AG04450 (cell line): ENCODE data around the gene PIGL. TPM values are rescaled to one million over a fixed set of nuclear protein-coding genes. Genes with fewer than 3 reads are reported as not detected.

Experiments
- CTCF ChIA-PET: fragments of 300-600, 350-600 bp; formaldehyde crosslinking; extraction: SDS; loops from one replicate; lab custom pipeline; 2022; ENCODE audit warnings: antibody characterized with exemption, inconsistent platforms; lab: Charles Lee
- POLR2A ChIA-PET: fragments of 350-600 bp; formaldehyde crosslinking; extraction: SDS; loops from one replicate; lab custom pipeline; 2021; ENCODE audit warnings: antibody characterized with exemption, inconsistent platforms; lab: Yijun Ruan, JAX
- DNase-seq: peaks from one replicate; pipeline ENCODE4 v3.0.0-alpha.2; 2011; ENCODE audit warnings: low read depth, low spot score
- H3K27ac ChIP-seq: one replicate; pipeline ENCODE4 v1.5.1; 2012; ENCODE audit warnings: low read depth, low read length, control low read depth
- H3K27me3 ChIP-seq: one replicate; pipeline ENCODE4 v1.6.0; 2012; ENCODE audit warnings: low read length; ENCODE audit not compliant: control insufficient read depth, insufficient read depth
- H3K4me3 ChIP-seq: 2 replicates; pipeline ENCODE4 v1.5.1; 2011; ENCODE audit warnings: mild to moderate bottlenecking, low read depth, low read length, control low read depth
- H3K9me3 ChIP-seq: 2 replicates; pipeline ENCODE4 v1.5.1; 2012; ENCODE audit warnings: low read length; ENCODE audit not compliant: control insufficient read depth, insufficient read depth
- polyA plus RNA-seq: library from polyadenylated mRNA; depleted of rRNA; stranded (reverse); fragments of >200 nt; gene quantifications from 2 replicates; pipeline ENCODE4 v1.2.3, GENCODE V29; 2011; rRNA removed
- small RNA-seq: library from RNA; depleted of rRNA; stranded (forward); fragments of <200 nt; gene quantifications from one replicate; pipeline ENCODE3, GENCODE V24; 2012; ENCODE audit warnings: low read depth; ENCODE audit not compliant: insufficient read length
- TF ChIP-seq, protein P1 (sequence below): IDR thresholded peaks from 2 replicates; pipeline ENCODE4 v1.5.1; 2011; ENCODE audit warnings: low read depth, low read length, control low read depth, inconsistent platforms

The PIGL gene
- polyA plus RNA-seq, 1 experiment: 16.5 TPM

DNA sequence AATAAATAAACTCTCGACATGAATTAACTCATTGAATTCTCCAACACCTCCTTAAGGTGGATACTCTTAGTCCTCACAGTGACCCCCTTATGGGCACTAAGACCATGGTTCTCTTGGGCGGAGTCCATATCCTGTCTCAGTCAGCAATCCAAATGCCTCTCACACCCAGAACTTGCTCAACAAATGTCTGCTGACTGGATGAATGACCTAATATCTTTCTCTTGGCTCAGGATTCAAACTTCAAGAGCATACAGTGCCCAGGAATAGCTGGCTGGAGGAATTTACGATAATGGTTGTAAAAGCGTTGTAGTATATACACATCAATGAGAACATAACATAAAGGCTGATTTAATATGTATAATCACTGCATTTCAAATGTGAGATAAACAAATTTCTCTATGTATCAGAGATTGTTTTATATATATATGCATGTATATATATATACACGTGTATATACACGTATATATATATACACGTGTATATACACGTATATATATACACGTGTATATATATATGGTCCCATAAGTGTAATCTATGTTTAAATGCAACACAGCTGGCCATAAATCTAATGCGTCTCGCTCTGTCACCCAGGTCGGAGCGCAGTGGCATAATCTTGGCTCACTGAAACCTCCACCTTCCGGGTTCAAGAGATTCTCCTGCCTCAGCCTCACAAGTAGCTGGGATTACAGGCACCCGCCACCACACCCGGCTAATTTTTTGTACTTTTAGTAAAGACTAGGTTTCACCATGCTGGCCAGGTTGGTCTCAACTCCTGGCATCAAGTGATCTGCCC is 157.3 kb downstream of the PIGL start:
- no peaks in the 10 kb centered on the region for H3K9me3 ChIP-seq
- H3K4me3 ChIP-seq: no peak overlapping the region
- ChIA-PET POLR2A (no interaction called here), CTCF (interaction anchor here (0.6 to 4.5 kb wide), 3 partner anchors 11 to 87 kb away, joined by 3 to 26 read pairs (median 3); no protein-coding TSS in a partner anchor)
- TF ChIP-seq, protein P1, sequence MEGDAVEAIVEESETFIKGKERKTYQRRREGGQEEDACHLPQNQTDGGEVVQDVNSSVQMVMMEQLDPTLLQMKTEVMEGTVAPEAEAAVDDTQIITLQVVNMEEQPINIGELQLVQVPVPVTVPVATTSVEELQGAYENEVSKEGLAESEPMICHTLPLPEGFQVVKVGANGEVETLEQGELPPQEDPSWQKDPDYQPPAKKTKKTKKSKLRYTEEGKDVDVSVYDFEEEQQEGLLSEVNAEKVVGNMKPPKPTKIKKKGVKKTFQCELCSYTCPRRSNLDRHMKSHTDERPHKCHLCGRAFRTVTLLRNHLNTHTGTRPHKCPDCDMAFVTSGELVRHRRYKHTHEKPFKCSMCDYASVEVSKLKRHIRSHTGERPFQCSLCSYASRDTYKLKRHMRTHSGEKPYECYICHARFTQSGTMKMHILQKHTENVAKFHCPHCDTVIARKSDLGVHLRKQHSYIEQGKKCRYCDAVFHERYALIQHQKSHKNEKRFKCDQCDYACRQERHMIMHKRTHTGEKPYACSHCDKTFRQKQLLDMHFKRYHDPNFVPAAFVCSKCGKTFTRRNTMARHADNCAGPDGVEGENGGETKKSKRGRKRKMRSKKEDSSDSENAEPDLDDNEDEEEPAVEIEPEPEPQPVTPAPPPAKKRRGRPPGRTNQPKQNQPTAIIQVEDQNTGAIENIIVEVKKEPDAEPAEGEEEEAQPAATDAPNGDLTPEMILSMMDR: no peak
- no peak overlapping the region for H3K27ac ChIP-seq
- no peak for DNase-seq
- no peaks in the 10 kb centered on the region for H3K27me3 ChIP-seq

Small RNAs within 50 kb of the gene (small RNA-seq; reads per million reads assigned to genes)
- gene MIR1288: not detected

Other genes starting within 250 kb of the PIGL start
- 17.8 and 22.2 TPM in 2 replicates for gene ZSWIM7, start 217.5 kb upstream of the PIGL start, polyA plus RNA-seq
- 5.9 and 6.6 TPM in 2 replicates for gene TTC19, start 217.4 kb upstream of the PIGL start, polyA plus RNA-seq
- 109 and 127 TPM in 2 replicates for gene NCOR1, start 1.7 kb upstream of the PIGL start, polyA plus RNA-seq
- 65.2 and 71.9 TPM in 2 replicates for gene CENPV, start 136.3 kb downstream of the PIGL start, polyA plus RNA-seq
- gene UBB, start 163.9 kb downstream of the PIGL start, polyA plus RNA-seq: 1,944 and 3,172 TPM in 2 replicates
- gene TRPV2, start 198.4 kb downstream of the PIGL start, polyA plus RNA-seq: 30.8 and 38.4 TPM in 2 replicates